Measurements from ENCODE around the gene SRRM4.
"Not testable (repeated sequence)": the region's sequence is repeated elsewhere in the genome, so short reads cannot be mapped to it uniquely, and the experiment has no call there.

Gene SRRM4

DNA sequence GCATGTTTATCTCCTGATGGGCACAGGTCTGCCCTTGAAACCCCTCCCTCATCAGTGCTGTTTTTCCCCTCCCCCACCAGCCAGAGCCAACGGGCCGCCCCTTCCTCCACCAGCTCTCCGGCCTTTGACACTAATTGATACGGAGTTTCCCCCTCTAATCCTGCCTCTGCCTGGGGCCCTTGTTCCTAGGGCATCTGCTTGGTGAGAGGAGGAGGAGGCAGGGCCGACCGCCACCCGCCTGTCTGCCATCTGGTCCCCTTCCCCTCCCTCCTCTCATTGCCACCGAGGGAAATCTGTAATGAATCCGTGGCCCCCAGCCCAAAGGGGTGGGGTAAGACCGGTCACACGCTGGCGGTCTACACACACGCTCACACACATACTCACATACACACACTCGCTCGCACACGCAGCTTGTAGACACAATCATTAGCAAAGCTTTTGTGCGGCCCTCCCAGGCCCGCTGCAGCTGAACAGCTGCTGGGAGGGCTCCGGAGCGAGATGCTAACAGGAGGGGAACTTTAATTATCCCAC is 27.4 kb downstream of the SRRM4 start:
- no peak for DNase-seq

- no peak for DNase-seq
Observed at GRCh38 chr12:119011231-119011630, 29.9 kb downstream of the SRRM4 start.

GRCh38 chr12:119012179-119012578 is 30.8 kb downstream of the SRRM4 start:
- no peak for DNase-seq

DNA sequence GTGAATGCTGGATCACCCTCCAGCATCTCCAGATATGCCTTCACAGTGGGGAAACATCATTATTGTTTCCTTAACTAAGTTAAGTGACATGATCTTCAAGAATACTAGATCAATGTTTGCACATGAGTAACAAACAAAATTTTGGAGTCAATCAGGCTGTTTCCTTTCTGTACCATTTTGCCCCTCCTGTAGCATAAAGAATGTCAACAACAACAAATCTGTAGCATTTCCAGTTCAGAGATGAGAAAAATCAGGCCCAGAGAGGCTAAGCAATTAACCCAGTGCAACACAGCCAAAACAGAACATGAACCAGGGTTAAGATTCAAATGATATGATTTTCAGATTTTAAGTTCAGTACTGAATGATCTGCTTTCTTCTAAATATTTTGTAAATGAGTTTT is 31.7 kb downstream of the SRRM4 start:
- DNase-seq: no peak

DNA sequence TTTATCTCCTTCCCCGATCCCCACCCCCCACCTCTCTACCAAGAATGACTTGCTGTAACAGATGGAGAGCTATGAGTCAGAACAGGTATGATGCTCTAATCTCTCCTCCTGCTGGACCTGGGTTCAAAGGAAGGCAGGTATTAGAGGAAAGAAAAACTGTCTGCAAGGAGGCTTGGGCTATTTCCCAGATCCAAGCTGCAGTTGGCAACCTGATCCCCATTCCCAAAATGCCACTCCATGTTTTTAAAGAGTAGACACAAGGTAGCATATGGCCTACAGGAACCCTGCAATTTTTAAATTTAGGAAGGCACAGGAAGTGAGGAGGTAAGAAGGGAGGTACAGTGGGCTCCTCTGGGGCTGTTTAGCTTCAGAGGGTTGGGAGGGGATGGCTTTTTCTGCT is 33.0 kb downstream of the SRRM4 start:
- DNase-seq: no peak

DNA sequence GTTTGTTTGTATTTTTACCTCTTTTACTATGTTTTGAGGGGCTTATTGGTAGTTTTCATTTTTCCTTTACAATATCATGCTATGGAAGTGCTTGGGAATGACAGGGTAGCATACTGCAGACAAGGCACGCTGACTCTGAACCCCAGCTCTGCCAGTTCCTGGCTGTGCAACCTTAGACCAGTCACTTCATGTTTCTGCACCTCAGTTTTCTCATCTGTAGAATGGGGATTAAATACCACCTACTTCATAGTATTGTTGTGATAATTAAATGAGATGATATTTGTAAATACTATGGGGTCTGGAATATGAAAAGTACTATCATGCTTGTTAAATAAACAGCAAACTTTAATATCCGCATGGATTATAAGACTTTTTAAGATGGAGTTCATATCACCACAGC is 35.4 kb downstream of the SRRM4 start:
- no peak for DNase-seq

DNA sequence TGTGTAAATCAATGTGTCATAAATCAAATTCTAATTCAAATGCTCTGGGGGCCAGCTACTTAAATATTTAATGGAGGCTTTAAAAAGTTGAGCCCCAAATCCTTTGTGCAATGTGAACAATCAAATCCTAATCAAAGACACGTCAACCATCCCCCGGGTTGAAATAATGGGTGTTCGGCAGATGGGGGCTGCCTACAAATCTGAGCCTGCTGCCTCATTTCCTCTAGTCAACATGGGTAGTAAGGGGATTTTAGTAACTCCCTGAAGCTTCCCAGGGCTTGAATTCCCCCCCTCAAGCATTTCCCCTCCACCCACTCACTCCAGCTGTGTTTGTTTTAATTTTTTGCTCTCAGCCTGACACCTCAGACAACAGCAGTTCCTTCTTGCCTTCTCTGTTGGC is 37.8 kb downstream of the SRRM4 start:
- DNase-seq: no peak

- DNase-seq: no peak
Observed at GRCh38 chr12:119020406-119021360, 39.3 kb downstream of the SRRM4 start.

- DNase-seq: no peak
Observed at GRCh38 chr12:119024356-119024755, 43.0 kb downstream of the SRRM4 start.

DNA sequence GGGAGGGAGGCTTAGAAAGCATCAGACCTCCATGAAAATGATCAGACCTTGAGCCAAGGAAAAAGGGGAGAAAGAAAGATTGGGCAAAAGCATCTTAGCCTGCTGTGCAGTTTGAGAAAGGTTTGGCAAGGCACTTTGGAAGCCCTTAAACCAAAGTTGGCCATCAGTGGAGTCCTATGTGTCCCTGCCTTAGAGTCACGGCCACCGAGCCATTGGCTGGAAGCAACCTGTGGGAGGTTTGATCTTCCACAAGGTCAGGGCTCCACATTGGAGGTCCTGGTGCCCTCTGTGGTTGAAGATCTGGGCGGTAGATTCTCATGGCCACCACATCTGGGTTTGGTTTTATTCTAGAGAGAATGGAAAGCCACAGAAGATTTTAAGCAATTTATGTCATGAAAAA is 44.4 kb downstream of the SRRM4 start:
- DNase-seq: no peak

DNA sequence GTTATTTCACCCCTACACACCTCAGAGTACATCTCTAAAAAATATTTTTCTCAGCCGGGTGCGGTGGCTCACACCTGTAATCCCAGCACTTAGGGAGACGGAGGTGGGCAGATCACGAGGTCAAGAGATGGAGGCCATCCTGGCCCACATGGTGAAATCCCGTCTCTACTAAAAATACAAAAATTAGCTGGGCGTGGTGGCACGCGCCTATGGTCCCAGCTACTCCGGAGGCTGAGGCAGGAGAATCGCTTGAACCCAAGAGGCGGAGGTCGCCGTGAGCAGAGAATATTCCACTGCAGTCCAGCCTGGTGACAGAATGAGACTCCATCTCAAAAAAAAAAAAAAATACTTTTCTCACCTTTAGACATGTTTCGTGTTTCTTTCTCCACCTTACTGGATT is 52.0 kb downstream of the SRRM4 start:
- not testable (repeated sequence) for DNase-seq

DNA sequence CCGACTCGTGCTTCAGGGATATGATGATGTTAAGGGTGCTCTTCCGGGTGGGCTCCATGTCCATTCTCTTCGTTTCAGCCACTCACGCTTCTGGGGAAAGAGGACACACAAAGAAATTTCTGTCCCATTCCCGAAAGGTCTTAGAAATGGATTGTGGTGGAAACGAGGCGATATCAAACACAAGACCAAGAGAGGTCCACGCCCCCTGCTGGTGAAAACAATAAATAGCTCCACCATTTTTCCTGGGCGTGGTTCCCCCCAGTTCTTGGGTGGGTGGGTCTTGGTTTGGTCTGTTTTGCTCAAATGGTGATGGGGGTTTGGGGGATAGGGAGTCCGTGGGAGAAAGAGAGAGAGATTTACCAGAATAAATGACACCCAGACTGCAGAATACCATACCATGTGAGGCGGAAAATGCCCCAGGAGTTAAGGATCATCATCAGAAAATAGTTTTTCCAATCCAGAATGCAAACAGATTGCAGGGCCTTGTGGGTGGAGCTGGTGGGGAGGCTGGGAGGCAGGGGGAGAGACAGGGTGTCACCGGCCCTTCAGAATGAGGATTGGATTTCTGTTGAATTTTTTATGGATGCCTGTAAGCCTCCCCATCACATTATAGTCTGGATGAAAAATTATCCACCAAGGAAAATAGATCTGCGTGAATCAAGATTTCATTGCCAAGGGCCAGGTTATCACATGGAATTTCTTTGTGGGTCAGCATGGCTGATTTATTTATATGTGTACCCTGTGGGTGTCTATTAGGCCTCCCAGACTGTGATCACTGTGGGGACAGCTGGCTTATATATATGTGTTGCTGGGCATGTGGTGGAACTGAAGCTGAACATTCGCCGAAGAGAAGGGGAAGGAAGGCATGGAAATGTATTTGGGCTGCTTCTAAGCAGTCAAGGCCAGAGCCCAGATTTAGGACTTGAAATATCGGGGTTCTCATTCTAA is 55.8 kb downstream of the SRRM4 start:
- DNase-seq: no peak

DNA sequence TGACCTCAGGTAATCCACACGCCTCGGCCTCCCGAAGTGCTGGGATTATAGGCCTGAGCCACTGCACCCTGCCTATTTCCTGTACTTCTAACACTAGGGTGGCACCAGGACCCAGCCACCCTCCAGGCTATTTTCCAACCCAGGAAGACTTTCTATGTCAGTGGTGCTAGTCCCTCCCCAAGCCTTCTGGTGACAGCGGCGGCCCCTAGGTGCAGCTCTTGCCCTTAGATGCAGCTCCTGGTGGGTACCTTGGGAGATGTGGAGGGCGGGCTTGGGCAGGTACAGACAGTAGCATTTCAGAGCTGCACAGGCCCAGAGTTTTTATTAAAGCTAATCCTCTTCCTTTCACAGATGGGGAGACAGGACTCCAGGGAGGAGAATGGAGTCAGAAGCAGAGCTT is 62.8 kb downstream of the SRRM4 start:
- DNase-seq: no peak

- no peak for DNase-seq
Observed at GRCh38 chr12:119047641-119048040, 66.3 kb downstream of the SRRM4 start.

- no peak for DNase-seq
Observed at GRCh38 chr12:119050663-119051062, 69.3 kb downstream of the SRRM4 start.

DNA sequence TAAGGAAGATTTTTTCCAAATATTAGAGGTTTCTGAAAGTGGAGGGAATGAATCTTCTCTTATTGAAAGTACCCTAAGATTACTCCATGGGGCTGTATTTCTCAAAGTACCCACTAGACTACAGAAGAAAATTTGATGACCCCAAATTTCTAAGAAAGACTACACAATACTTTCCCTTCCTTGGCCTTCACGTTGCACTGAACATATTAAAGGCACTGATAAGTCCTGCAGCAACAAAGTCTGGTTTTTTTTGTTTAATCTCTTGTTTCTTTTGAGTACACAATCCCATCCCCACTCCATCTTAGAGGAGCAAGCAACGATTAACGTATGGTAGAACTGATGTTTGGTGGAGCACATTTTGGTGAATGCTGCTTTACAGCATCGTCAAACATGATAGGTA is 70.1 kb downstream of the SRRM4 start:
- DNase-seq: no peak

DNA sequence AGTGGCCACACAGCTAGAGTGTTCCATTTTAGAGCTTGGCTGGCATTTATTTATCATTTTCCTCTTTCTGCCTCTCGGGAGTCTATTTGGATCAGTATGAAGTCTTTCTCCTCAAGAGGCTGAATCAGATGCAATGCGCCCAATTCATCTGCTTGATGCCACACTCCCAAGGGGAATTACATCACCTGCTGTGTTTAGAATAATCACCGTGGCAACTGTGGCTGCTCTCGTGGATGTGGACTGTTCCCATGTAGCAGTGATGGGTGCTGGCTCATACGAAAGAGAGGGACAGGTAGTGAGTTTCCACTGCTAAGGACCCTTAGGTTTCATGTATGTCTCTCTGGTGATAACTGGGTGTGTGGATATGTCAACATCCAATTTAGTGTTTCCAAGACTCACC is 70.7 kb downstream of the SRRM4 start:
- DNase-seq: no peak

GRCh38 chr12:119055977-119056376 is 74.6 kb downstream of the SRRM4 start:
- no peak for DNase-seq

DNA sequence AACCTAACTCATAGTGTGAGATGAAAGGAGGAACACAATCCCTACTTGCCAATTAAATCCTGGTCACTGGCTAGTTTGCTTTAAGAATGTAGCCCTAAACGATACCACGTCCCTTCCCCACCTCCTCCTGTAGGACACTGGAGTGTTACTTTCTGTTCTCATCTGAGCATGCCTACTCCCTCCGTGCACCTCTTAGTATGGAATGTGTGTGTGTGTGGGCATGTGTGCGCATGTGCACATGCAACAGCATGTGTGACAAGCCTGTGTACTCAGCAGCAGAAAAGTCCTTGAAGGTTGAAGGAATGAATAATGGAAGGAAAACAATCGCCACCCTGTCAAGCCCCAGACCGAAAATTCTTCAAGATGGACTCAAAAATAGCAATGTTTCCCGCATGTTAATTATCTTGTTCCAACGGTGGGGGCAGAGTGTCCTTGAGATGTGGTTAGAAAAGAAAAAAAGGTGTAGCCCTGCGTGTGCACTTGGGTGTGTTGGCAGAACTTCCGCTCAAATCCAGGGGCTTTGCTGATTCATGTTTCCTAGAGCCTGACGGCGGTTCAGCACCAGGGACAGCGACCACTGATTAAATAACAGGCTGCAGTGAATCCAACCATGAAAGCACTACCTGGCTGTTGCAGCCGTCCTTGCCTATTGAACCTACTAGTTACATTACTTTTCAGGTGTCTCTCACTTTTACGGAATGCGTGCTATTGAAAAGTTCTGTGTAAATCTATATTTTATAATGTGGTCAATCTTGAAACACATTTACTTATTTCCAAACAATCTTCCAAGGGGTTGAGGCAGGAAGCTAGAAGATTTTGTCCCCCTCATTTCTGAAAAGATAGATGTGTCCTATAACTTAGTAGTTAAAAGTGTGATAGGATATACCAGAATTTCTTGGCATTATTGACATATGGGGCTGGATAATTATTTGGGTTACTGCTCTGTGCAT is 79.8 kb downstream of the SRRM4 start:
- no peak for DNase-seq

- DNase-seq: no peak
Observed at GRCh38 chr12:119068129-119068856, 87.0 kb downstream of the SRRM4 start.

- no peak for DNase-seq
Observed at GRCh38 chr12:119069147-119069642, 87.9 kb downstream of the SRRM4 start.
